ENCODE measurements around the gene ATRNL1.
"Not testable (repeated sequence)": the region's sequence is repeated elsewhere in the genome, so short reads cannot be mapped to it uniquely, and the experiment has no call there.

The ATRNL1 gene

GRCh38 chr10:115436999-115437398 is 343.8 kb downstream of the ATRNL1 start:
- DNase-seq, result no peak

- DNase-seq, result no peak
Observed at GRCh38 chr10:115441907-115442545, 348.9 kb downstream of the ATRNL1 start.

GRCh38 chr10:115456812-115457211 is 363.6 kb downstream of the ATRNL1 start:
- no peak for DNase-seq

GRCh38 chr10:115483294-115483693 is 390.1 kb downstream of the ATRNL1 start:
- no peak for DNase-seq

GRCh38 chr10:115491526-115492140 is 398.5 kb downstream of the ATRNL1 start:
- DNase-seq, result no peak

DNA sequence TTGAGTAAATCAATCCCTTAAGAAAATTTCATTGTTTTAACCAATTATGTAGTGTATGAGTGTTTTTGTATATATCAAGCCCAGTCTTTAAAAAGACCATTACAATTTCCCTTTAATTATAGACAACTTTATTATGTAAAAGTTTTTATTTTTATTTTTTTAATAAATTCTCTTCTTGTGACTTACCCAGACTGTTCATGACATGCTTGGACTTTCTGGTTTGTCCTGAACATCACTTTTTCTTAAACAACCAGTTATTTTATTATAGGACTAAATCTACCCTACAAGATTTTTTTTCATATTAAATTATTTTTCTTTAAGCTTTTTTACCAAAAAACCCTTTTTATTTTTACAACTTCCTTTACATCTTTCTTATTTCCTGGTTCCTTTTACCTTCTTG is 410.4 kb downstream of the ATRNL1 start:
- DNase-seq, result no peak

GRCh38 chr10:115514895-115515294 is 421.7 kb downstream of the ATRNL1 start:
- DNase-seq, result no peak

GRCh38 chr10:115525141-115525540 is 432.0 kb downstream of the ATRNL1 start:
- no peak for DNase-seq

DNA sequence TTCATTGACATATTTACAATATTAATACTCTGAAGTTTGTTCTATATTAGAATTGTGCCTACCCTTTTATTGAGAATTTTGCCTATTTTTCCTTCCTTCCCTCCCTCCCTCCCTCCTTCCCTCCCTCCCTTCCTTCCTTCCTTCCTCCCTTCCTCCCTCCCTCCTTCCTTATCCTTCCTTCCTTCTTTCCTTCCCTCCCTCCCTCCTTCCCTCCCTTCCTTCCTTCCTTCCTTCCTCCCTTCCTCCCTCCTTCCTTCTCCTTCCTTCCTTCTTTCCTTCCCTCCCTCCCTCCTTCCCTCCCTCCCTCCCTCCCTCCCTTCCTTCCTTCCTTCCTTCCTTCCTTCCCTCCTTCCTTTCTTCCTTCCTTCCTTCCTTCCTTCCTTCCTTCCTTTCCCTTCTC is 434.5 kb downstream of the ATRNL1 start:
- not testable (repeated sequence) for DNase-seq

- DNase-seq, result not testable (repeated sequence)
Observed at GRCh38 chr10:115536401-115536800, 443.2 kb downstream of the ATRNL1 start.

- no peak for DNase-seq
Observed at GRCh38 chr10:115539142-115539762, 446.1 kb downstream of the ATRNL1 start.

- no peak for DNase-seq
Observed at GRCh38 chr10:115555887-115556402, 462.8 kb downstream of the ATRNL1 start.

DNA sequence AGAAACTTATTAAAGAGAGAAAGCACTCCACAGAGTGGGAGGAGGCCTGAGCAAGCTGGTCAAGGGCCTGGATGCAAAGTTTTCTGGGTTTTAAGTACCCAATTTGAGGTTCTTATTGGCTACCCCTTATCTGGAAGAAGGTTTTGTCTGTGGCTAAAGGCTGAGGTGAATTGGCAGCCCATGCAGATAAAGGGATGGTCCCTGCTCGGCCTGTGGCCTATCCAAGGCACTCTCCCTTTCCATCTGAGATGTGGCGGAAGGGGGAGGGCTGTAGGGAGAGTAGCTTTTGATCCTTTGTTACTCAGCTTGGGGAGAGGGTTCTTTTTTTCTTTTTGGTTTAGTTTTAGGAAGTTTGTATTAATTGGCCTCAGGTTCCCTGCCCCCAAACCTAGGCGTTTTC is 465.1 kb downstream of the ATRNL1 start:
- no peak for DNase-seq

- DNase-seq, result no peak
Observed at GRCh38 chr10:115566867-115567266, 473.7 kb downstream of the ATRNL1 start.

DNA sequence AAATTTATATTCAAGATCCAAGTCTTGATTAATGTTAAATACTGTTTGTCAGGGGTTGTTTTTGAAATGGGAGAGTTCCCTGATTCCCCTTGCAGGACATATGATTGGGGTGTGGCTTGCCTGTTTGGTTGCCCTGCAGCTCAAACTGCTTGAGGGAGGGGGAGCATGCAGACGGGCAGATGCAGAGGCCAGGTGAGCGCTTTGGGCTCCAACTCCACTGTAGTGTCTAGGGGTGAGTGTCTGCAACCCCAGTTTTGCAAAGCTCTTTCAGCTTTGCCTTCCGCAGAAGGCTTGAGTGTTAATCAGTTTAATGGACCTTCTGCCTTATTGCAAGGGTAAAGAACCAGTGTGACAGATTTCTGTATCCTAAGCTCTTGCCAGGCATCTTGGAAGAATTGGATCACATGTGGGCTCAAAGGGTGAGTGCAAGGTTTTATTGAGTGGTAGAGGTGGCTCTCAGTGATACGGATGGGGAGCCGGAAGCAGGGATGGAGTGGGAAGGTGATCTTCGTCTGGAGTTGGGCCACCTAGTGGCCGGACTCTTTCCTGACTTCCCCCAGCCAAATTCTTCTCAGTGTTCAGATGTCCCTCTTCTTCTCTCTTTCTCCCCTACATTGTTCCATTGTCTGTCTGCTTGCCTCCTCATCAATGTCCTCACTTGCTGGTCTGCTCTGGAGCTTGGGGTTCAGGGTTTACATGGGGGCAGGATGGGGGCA is 479.7 kb downstream of the ATRNL1 start:
- DNase-seq, result no peak

DNA sequence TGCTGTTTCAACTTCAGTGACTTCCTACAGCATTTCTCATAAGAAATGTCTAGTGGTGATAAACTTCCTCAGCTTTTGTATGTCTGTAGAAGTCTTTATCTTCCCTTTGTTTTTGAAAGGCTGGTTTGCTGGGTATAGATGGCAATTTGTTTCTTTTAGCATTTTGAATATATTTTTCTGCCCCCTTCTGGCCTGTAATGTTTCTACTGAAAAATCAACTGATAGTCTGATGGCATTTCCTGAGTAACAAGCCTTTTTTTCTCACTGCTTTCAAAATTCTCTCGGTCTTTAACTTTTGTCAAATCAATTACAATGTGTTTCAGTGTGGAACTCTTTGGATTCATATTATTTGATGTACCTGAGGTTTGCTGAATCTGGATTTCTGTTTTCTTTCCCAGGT is 487.1 kb downstream of the ATRNL1 start:
- DNase-seq, result no peak

- no peak for DNase-seq
Observed at GRCh38 chr10:115593060-115593459, 499.9 kb downstream of the ATRNL1 start.

DNA sequence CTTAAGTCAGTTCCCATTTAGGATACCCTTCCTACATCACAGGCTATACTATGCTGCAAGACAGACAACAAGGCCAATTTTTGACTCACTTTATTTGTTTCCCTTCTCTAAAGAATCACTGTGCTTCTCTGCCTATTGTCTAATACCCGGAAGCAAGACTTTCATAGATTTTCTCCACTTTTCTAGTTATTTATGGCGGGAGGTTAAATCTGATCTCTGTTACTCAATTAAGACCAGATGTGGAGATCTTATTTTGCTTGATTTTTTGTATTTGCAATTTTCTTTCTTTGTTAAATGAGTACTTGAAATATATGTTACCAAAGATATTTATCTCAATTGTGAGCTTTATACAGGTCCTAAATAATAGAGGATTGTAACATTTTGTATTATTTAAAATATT is 511.5 kb downstream of the ATRNL1 start:
- no peak for DNase-seq

GRCh38 chr10:115606086-115606485 is 512.9 kb downstream of the ATRNL1 start:
- no peak for DNase-seq

DNA sequence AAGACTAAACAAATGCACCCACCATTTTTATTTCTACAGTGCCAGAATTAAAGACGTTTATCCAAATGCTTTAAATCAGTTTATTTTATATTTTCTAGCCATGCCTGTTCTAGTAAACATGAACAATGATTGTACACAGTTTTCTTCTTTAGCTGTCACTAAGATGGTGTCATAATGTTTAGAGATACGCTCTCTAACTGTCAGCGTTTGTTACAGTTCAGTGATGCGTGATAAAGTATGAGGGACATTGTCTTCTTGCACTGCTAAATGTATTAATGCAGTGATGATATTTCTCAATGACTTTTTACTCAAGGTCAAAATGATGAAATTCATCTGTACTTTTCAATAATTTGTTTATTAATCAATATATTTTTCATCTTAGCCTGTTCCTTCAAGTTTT is 513.6 kb downstream of the ATRNL1 start:
- DNase-seq, result no peak

DNA sequence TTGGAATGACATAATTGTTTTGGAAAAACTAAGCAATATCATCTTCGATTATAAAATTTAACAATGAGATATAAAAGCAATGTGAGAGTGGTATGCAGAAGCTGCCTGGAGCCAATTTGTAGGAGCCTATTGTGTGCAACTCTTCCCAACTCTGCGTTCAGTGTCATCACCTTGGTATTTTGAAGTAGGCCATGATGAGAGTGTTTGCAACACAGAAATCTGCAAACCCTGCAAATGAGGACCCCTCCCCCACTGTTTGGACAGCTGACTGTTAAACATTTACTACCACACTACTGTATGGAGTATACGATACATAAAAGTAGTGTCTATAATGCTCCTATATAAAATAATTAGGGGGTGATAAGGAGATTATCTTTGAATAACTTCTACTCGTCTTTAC is 531.3 kb downstream of the ATRNL1 start:
- no peak for DNase-seq

DNA sequence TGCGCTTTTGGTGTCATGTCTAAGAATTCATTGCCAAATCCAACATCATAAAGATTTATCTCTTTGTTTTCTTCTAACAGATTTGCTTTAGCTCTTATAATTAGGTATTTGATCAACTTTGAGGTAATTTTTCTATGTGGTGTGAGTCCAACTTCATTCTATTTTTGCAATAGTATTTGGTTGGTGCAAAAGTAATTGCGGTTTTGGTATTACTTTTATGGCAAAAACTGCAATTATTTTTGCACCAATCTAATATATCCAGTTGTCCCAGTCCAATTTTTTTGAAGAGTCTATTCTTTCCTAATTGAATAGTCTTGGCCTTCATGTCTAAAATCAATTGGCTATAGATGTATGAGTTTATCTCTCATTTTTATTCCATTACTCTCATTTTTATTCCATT is 535.5 kb downstream of the ATRNL1 start:
- no peak for DNase-seq

DNA sequence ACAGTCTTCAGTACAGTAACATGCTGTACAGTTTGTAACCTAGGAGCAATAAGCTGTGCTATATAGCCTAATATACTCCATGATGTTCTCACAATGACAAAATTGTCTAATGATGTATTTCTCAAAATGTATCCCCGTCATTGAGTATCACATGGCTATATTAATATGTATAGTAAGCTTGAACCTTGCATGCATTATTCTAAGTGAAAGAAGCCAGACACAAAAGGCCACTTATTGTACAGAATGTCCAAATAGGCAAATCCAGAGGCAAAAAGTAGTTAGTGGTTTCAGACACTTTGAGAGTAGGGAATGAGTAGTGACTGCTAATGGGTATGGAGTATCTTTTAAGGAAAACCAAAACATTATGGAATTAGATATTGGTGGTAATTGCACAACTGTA is 545.1 kb downstream of the ATRNL1 start:
- no peak for DNase-seq

DNA sequence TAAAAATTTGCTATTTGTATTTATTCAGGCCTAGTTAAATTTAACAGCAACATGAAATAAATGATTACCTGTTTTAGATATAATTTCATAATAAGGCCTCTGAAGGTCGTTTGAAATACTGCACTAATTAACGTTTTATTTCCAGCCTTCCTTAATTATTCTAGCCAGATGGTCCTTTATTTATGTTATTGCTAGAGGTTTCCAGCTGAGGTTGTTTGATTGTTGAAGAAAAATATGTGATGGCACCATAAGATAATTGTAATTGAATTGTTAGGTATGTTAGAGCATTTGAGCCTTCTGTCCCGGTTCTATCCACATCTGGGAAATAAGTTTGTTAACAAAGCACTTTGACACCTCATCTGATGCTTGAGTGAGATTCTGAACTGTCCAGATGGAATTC is 556.1 kb downstream of the ATRNL1 start:
- no peak for DNase-seq
